ENCODE measurements around the gene GJB1.

The GJB1 gene

GRCh38 chrX:71216485-71216884, 6.5 kb upstream of the GJB1 start:
- DNase-seq = peak; percentile 71

GRCh38 chrX:71217298-71217697, 5.7 kb upstream of the GJB1 start:
- DNase-seq = no peak

GRCh38 chrX:71221145-71221544, 1.9 kb upstream of the GJB1 start:
- no peak for DNase-seq

- no peak for DNase-seq
Observed at GRCh38 chrX:71224098-71224708, 1.2 kb downstream of the GJB1 start.

GRCh38 chrX:71225009-71225408, 2.0 kb downstream of the GJB1 start:
- no peak for DNase-seq

- no peak for DNase-seq
Observed at GRCh38 chrX:71225676-71226075, 2.7 kb downstream of the GJB1 start.

- no peak for DNase-seq
Observed at GRCh38 chrX:71227370-71228062, 4.5 kb downstream of the GJB1 start.

- no peak for DNase-seq
Observed at GRCh38 chrX:71228063-71228642, 5.1 kb downstream of the GJB1 start.

- no peak for DNase-seq
Observed at GRCh38 chrX:71235482-71235881, 12.5 kb downstream of the GJB1 start.

- no peak for DNase-seq
Observed at GRCh38 chrX:71236836-71237235, 13.8 kb downstream of the GJB1 start.

- DNase-seq = no peak
Observed at GRCh38 chrX:71239781-71240180, 16.8 kb downstream of the GJB1 start.

- DNase-seq = no peak
Observed at GRCh38 chrX:71241301-71241700, 18.3 kb downstream of the GJB1 start.

- DNase-seq = no peak
Observed at GRCh38 chrX:71244359-71245128, 21.5 kb downstream of the GJB1 start.

- no peak for DNase-seq
Observed at GRCh38 chrX:71245159-71245558, 22.1 kb downstream of the GJB1 start.

GRCh38 chrX:71250841-71251240, 27.8 kb downstream of the GJB1 start:
- no peak for DNase-seq

GRCh38 chrX:71251466-71251973, 28.5 kb downstream of the GJB1 start:
- DNase-seq = no peak

GRCh38 chrX:71252221-71252620, 29.2 kb downstream of the GJB1 start:
- DNase-seq = no peak

- DNase-seq = peak; percentile 45
Observed at GRCh38 chrX:71253253-71254091, 30.4 kb downstream of the GJB1 start.

GRCh38 chrX:71254092-71254963, 31.3 kb downstream of the GJB1 start, which contains the start of gene ZMYM3:
Gene ZMYM3 (minus strand): TSS chrX:71254140. CDS start chrX:71253255, 885 bp downstream.
- peak; percentile 80 for DNase-seq

- no peak for DNase-seq
Observed at GRCh38 chrX:71256051-71256450, 33.0 kb downstream of the GJB1 start.

GRCh38 chrX:71256856-71257255, 33.8 kb downstream of the GJB1 start:
- no peak for DNase-seq
